ENCODE data around the gene ZMIZ1.

The ZMIZ1 gene

DNA sequence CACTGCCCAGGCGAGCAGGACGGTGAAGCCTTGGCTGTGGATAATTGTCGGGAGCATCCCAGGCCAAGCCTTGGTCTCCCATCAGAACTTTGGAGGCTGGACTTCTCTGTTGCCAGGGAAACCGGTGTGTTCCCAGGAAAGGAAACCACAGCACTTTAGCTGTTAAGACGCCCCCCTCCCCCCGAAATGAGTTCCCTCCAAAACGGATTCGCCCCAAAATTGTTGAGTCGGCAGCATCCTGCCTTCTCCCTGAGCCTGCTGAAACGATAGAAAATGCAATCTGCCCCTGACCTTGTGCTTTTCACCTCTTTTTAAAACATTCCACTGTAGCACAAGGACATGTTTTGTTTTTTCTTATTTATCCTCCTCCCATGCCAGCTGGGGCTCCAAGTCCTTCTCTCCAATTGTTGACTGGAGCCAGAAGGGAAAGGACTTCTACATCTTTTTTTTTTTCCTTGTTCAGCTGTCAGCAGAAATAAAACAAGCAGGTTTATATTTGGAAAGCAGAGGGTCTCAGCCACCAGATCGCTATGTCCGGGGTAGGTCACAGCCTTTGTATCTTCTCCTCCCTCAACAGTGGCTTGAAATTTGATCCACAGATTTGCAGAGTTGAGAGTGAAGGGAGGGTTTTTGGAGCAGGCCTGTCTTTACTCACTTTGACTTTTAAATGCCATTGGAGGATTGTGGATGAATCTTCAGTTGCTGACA, 116.5 kb downstream of the ZMIZ1 start:
- TF ChIP-seq, protein P1, sequence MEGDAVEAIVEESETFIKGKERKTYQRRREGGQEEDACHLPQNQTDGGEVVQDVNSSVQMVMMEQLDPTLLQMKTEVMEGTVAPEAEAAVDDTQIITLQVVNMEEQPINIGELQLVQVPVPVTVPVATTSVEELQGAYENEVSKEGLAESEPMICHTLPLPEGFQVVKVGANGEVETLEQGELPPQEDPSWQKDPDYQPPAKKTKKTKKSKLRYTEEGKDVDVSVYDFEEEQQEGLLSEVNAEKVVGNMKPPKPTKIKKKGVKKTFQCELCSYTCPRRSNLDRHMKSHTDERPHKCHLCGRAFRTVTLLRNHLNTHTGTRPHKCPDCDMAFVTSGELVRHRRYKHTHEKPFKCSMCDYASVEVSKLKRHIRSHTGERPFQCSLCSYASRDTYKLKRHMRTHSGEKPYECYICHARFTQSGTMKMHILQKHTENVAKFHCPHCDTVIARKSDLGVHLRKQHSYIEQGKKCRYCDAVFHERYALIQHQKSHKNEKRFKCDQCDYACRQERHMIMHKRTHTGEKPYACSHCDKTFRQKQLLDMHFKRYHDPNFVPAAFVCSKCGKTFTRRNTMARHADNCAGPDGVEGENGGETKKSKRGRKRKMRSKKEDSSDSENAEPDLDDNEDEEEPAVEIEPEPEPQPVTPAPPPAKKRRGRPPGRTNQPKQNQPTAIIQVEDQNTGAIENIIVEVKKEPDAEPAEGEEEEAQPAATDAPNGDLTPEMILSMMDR (IDR thresholded peaks at IDR 0.05; ENCODE audit: low read depth, low read length) = no peak
- DNase-seq (ENCODE audit: low read depth in 2 of 2) = peak in 1 of 2 donors; percentile 41
- H3K4me3 ChIP-seq (replicated peaks in 1 of 2; ENCODE audit: low read depth in 2 of 2, low read length in 2 of 2) = no peak overlapping the region

GRCh38 chr10:79185796-79186374, 117.1 kb downstream of the ZMIZ1 start:
- H3K4me3 ChIP-seq (replicated peaks in 1 of 2; ENCODE audit: low read depth in 2 of 2, low read length in 2 of 2) = no peak overlapping the region
- TF ChIP-seq, protein P1 (IDR thresholded peaks at IDR 0.05; ENCODE audit: low read depth, low read length) = no peak
- DNase-seq (ENCODE audit: low read depth in 2 of 2) = no peak

GRCh38 chr10:79186486-79187120, 117.8 kb downstream of the ZMIZ1 start:
- no peak for DNase-seq (ENCODE audit: low read depth in 2 of 2)
- TF ChIP-seq, protein P1 (IDR thresholded peaks at IDR 0.05; ENCODE audit: low read depth, low read length) = no peak

DNA sequence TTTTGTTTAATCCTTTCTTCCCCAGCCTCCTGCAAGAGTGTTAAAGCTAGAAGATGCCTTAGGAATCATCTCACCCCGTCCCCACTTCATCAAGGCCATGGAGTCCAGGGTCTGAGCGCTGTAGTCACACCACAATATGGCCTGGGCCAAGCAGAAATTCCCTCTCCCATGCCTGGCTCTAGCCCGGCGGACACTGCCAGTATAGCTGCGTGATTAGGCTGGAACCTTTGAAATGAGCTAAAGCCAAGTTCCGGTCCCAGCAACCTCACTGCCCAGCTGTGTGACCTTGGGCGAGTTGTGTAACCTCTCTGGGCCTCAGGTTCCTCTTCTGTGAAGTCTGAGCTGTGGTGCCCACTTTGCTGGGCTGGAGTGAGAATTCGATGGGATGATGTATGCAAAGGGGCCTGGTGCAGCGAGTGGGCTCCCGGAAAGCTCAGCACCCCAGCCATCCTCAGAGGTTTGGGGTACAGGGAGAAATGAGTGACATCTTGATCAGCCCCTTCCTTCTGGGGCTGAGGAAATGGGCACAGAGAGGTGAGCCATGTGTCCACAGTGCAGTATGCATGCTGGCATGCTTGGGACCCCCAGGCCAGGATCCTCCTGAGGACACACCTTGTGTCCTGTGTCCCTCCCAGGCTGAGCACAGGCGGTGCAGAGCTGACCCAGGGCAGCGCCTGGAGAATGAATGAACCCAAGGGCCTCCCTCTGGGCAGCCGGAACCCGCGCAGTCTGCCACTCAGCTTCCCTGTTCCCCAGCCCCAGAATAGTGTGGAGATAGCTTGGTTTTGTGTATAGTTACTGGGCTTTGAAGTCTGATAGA, 118.6 kb downstream of the ZMIZ1 start:
- no peak overlapping the region for H3K4me3 ChIP-seq (replicated peaks in 1 of 2; ENCODE audit: low read depth in 2 of 2, low read length in 2 of 2)
- DNase-seq (ENCODE audit: low read depth in 2 of 2) = no peak
- TF ChIP-seq, protein P1 (IDR thresholded peaks at IDR 0.05; ENCODE audit: low read depth, low read length) = no peak

More at GRCh38 chr10:79186486-79187120, 117.8 kb downstream of the ZMIZ1 start:
- H3K4me3 ChIP-seq (replicated peaks in 1 of 2; ENCODE audit: low read depth in 2 of 2, low read length in 2 of 2) = no peak overlapping the region

GRCh38 chr10:79188154-79188965, 119.6 kb downstream of the ZMIZ1 start:
- TF ChIP-seq, protein P1 (IDR thresholded peaks at IDR 0.05; ENCODE audit: low read depth, low read length) = no peak

DNA sequence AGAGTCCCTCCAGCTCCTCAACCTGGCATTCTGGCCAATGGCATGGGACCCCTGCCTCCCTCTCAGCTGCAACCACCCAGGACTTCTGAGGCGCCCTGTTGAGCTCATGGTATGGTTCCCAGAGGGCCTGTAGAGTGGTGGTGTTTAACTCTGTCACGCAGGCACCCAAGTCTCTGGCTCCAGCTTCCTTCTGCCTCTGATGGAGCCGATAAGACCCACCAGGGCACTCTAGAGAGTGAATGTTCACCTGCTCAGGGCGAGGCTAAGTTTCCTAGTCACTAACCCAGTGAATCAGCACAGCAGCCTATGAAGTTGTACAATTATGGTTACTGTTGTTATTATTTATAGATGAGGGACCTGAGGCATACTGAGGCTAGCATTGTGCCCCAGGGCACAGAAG, 120.4 kb downstream of the ZMIZ1 start:
- DNase-seq (ENCODE audit: low read depth in 2 of 2) = no peak
- TF ChIP-seq, protein P1 (IDR thresholded peaks at IDR 0.05; ENCODE audit: low read depth, low read length) = no peak
- H3K4me3 ChIP-seq (replicated peaks in 1 of 2; ENCODE audit: low read depth in 2 of 2, low read length in 2 of 2) = no peak overlapping the region

More at GRCh38 chr10:79188154-79188965, 119.6 kb downstream of the ZMIZ1 start:
- no peak for DNase-seq (ENCODE audit: low read depth in 2 of 2)
- H3K4me3 ChIP-seq (replicated peaks in 1 of 2; ENCODE audit: low read depth in 2 of 2, low read length in 2 of 2) = no peak overlapping the region

Measured in cardiac fibroblast (primary cell).